ENCODE results near the gene MUC22. TPM values are rescaled to one million over a fixed set of nuclear protein-coding genes. Genes with fewer than 3 reads are reported as not detected.
"Not testable (repeated sequence)": the region's sequence is repeated elsewhere in the genome, so short reads cannot be mapped to it uniquely, and the experiment has no call there.

Gene MUC22
- total and polyA plus RNA-seq, 4 donors = 0.02 to 0.11 (median 0.05) TPM

DNA sequence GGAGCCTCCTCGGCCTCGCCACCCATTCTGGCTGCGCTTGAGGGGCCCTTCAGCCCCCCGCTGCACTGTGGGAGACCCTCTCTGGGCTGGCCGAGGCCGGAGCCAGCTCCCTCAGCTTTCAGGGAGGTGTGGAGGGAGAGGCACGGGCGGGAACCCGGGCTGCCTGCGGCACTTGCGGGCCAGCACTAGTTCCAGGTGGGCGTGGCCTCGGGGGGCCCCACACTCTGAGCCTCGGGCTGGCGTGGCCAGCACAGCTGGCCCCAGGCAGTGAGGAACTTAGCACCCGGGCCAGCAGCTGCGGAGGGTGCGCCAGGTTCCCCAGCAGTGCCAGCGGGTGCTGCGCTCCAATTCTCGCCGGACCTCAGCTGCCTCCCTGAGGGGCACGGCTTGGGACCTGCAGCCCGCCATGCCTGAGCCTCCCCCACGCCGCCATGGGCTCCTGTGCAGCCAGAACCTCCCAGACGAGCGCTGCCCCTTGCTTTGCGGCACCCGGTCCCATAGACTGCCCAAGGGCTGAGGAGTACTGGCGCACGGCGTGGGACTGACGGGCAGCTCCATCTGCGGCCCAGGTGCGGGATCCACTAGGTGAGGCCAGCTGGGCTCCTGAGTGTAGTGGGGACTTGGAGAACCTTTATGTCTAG, 6.5 kb downstream of the MUC22 start:
- Histone ChIP-seq H3K4me3 (no peak overlapping the region), H3K27ac (ENCODE audit: low read depth in 1 of 2, low read length in 1 of 2) (no peak overlapping the region), H3K36me3 (ENCODE audit: control insufficient read depth in 4 of 4, insufficient read depth in 4 of 4, low read length in 4 of 4) (no peaks in the 10 kb centered on the region), H3K9me3 (ENCODE audit: control insufficient read depth in 4 of 4, insufficient read depth in 3 of 4, low read length in 3 of 4) (peaks cover 0 to 6% (median under 1%) of the 10 kb centered on the region in 4 donors), H3K4me1 (ENCODE audit: control insufficient read depth in 5 of 5, insufficient read depth in 5 of 5, low read length in 5 of 5) (no peaks in the 10 kb centered on the region), H3K9ac (ENCODE audit: insufficient read depth in 1 of 2, low read length in 2 of 2) (no peak overlapping the region), H3K27me3 (ENCODE audit: control insufficient read depth in 3 of 3, insufficient read depth in 3 of 3, low read length in 2 of 3) (no peaks in the 10 kb centered on the region)
- DNase-seq (no peak), ATAC-seq (ENCODE audit: insufficient read depth, low FRiP score) (no peak)
- WGBS, 2 donors = 94% methylated on average over 36 of the region's 36 CpGs
- TF ChIP-seq, protein P1, sequence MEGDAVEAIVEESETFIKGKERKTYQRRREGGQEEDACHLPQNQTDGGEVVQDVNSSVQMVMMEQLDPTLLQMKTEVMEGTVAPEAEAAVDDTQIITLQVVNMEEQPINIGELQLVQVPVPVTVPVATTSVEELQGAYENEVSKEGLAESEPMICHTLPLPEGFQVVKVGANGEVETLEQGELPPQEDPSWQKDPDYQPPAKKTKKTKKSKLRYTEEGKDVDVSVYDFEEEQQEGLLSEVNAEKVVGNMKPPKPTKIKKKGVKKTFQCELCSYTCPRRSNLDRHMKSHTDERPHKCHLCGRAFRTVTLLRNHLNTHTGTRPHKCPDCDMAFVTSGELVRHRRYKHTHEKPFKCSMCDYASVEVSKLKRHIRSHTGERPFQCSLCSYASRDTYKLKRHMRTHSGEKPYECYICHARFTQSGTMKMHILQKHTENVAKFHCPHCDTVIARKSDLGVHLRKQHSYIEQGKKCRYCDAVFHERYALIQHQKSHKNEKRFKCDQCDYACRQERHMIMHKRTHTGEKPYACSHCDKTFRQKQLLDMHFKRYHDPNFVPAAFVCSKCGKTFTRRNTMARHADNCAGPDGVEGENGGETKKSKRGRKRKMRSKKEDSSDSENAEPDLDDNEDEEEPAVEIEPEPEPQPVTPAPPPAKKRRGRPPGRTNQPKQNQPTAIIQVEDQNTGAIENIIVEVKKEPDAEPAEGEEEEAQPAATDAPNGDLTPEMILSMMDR (IDR thresholded peaks at IDR 0.05; ENCODE audit: control extremely low read depth, extremely low read depth) = no peak

DNA sequence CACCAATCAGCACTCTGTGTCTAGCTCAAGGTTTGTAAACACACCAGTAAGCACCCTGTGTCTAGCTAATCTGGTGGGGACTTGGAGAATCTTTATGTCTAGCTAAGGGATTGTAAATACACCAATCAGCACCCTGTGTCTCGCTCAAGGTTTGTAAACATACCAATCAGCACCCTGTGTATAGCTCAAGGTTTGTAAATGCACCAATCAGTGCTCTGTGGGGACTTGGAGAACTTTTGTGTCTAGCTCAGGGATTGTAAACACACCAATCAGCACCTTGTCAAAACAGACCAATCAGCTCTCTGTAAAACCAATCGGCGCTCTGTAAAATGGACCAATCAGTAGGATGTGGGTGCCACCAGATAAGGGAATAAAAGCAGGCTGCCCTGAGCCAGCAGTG, 7.2 kb downstream of the MUC22 start:
- H3K4me1 ChIP-seq (ENCODE audit: control insufficient read depth in 5 of 5, insufficient read depth in 5 of 5, low read length in 5 of 5); ATAC-seq (ENCODE audit: insufficient read depth, low FRiP score); H3K27me3 ChIP-seq (ENCODE audit: control insufficient read depth in 3 of 3, insufficient read depth in 3 of 3, low read length in 2 of 3); DNase-seq; H3K9ac ChIP-seq (ENCODE audit: insufficient read depth in 1 of 2, low read length in 2 of 2); H3K4me3 ChIP-seq; H3K27ac ChIP-seq (ENCODE audit: low read depth in 1 of 2, low read length in 1 of 2); H3K9me3 ChIP-seq (ENCODE audit: control insufficient read depth in 4 of 4, insufficient read depth in 3 of 4, low read length in 3 of 4); H3K36me3 ChIP-seq (ENCODE audit: control insufficient read depth in 4 of 4, insufficient read depth in 4 of 4, low read length in 4 of 4): not testable (repeated sequence)
- WGBS, 2 donors = 94 to 97% methylated on average over 3 of the region's 3 CpGs

DNA sequence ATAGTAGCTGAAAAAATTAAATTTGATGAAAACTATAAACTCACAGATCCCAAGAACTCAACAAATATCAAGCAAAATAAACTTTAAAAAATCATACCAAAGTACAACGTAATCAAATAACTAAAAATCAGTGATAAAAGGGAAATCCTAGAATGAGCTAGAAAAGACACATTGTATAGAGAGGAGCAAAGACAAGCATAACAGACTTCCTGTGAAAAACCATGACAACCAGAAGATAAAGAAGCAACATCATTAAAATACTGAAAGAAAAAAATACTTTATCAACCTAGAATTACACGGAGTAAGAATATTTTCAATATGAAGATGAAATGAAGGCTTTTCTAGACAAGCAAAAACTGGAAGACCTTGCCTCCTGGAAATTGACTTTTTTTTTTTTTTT, 9.8 kb downstream of the MUC22 start:
- DNase-seq (no peak), ATAC-seq (ENCODE audit: insufficient read depth, low FRiP score) (no peak)
- no peak overlapping the region for H3K27ac ChIP-seq (ENCODE audit: low read depth in 1 of 2, low read length in 1 of 2)
- no peaks in the 10 kb centered on the region for H3K36me3 ChIP-seq (ENCODE audit: control insufficient read depth in 4 of 4, insufficient read depth in 4 of 4, low read length in 4 of 4)
- H3K4me1 ChIP-seq (ENCODE audit: control insufficient read depth in 5 of 5, insufficient read depth in 5 of 5, low read length in 5 of 5) = no peaks in the 10 kb centered on the region
- WGBS, 2 donors = 79 to 90% methylated on average over 2 of the region's 2 CpGs
- no peaks in the 10 kb centered on the region for H3K9me3 ChIP-seq (ENCODE audit: control insufficient read depth in 4 of 4, insufficient read depth in 3 of 4, low read length in 3 of 4)
- no peaks in the 10 kb centered on the region for H3K27me3 ChIP-seq (ENCODE audit: control insufficient read depth in 3 of 3, insufficient read depth in 3 of 3, low read length in 2 of 3)
- no peak overlapping the region for H3K9ac ChIP-seq (ENCODE audit: insufficient read depth in 1 of 2, low read length in 2 of 2)
- no peak overlapping the region for H3K4me3 ChIP-seq
- TF ChIP-seq, protein P1 (IDR thresholded peaks at IDR 0.05; ENCODE audit: control extremely low read depth, extremely low read depth) = no peak

DNA sequence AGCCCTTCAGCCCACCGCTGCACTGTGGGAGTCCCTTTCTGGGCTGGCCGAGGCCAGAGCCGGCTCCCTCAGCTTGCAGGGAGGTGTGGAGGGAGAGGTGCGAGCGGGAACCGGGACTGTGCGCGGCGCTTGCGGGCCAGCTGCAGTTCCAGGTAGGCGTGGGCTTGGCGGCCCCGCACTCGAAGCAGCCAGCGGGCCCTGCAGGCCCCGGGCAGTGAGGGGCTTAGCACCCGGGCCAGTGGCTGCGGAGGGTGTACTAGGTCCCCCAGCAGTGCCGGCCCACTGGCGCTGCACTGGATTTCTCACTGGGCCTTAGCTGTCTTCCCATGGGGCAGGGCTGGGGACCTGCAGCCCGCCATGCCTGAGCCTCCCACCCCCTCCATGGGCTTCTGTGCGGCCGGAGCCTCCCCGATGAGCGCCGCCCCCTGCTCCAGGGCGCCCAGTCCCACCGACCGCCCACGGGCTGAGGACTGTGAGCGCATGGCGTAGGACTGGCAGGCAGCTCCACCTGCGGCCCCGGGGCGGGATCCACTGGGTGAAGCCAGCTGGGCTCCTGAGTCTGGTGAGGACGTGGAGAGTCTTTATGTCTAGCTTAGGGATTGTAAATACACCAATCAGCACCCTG, 10.5 kb downstream of the MUC22 start:
- not testable (repeated sequence) for H3K9ac ChIP-seq (ENCODE audit: insufficient read depth in 1 of 2, low read length in 2 of 2); DNase-seq; H3K27me3 ChIP-seq (ENCODE audit: control insufficient read depth in 3 of 3, insufficient read depth in 3 of 3, low read length in 2 of 3); H3K4me1 ChIP-seq (ENCODE audit: control insufficient read depth in 5 of 5, insufficient read depth in 5 of 5, low read length in 5 of 5); H3K36me3 ChIP-seq (ENCODE audit: control insufficient read depth in 4 of 4, insufficient read depth in 4 of 4, low read length in 4 of 4); H3K4me3 ChIP-seq; H3K9me3 ChIP-seq (ENCODE audit: control insufficient read depth in 4 of 4, insufficient read depth in 3 of 4, low read length in 3 of 4); H3K27ac ChIP-seq (ENCODE audit: low read depth in 1 of 2, low read length in 1 of 2); ATAC-seq (ENCODE audit: insufficient read depth, low FRiP score)
- WGBS, 2 donors = 88 to 90% methylated on average over 14 to 36 of the region's 36 CpGs

DNA sequence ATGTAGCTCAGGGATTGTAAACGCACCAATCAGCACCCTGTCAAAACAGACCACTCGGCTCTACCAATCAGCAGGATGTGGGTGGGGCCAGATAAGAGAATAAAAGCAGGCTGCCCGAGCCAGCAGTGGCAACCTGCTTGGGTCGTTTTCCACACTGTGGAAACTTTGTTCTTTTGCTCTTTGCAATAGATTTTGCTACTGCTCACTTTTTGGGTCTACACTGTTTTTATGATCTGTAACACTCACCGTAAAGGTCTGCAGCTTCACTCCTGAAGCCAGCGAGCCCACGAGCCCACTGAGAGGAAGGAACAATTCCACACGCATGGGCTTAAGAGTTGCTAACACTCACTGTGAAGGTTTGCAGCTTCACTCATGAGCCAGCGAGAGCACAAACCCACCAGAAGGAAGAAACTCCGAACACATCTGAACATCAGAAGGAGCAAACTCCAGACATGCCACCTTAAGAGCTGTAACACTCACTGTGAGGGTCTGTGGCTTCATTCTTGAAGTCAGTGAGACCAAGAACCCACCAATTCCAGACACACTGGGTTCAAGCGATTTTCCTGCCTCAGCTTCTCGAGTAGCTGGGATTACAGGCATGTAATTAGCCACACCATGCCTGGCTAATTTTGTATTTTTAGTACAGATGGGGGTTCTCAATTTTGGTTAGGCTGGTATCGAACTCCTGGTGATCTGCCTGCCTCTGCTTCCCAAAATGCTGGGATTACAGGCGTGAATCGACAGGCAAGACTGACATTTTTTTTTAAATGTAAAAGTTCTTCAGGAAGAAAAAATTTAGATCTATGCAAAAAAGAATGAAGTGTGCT, 11.6 kb downstream of the MUC22 start:
- H3K27me3 ChIP-seq (ENCODE audit: control insufficient read depth in 3 of 3, insufficient read depth in 3 of 3, low read length in 2 of 3) = not testable (repeated sequence)

More for the DNA sequence above, 11.6 kb downstream of the MUC22 start:
- H3K27ac ChIP-seq (ENCODE audit: low read depth in 1 of 2, low read length in 1 of 2); H3K9me3 ChIP-seq (ENCODE audit: control insufficient read depth in 4 of 4, insufficient read depth in 3 of 4, low read length in 3 of 4); H3K4me1 ChIP-seq (ENCODE audit: control insufficient read depth in 5 of 5, insufficient read depth in 5 of 5, low read length in 5 of 5); H3K36me3 ChIP-seq (ENCODE audit: control insufficient read depth in 4 of 4, insufficient read depth in 4 of 4, low read length in 4 of 4); ATAC-seq (ENCODE audit: insufficient read depth, low FRiP score); H3K4me3 ChIP-seq; H3K9ac ChIP-seq (ENCODE audit: insufficient read depth in 1 of 2, low read length in 2 of 2); DNase-seq: not testable (repeated sequence)
- 83 to 85% methylated on average over 15 of the region's 15 CpGs for WGBS, 2 donors

All from lung (tissue), 12 donors.